ENCODE data around the gene NFE2L3. TPM values are rescaled to one million over a fixed set of nuclear protein-coding genes. Genes with fewer than 3 reads are reported as not detected.

Gene NFE2L3
- total RNA-seq, 1 experiment from 2014 or later = 40.0 TPM

- CTCF ChIA-PET = interaction anchor here (0.5 kb wide), 1 partner anchor 86 kb away, joined by 3 read pairs; no protein-coding TSS in a partner anchor
- Histone ChIP-seq H3K4me3 (ENCODE audit: low read length) (peak overlapping the region; percentile 99), H3K79me2 (ENCODE audit: low read length) (peaks cover 91% of the 10 kb centered on the region), H3F3A (ENCODE audit: low read length, unreplicated experiment) (peaks cover 21% of the 10 kb centered on the region), H3K4me1 (ENCODE audit: insufficient read depth, low read length) (peaks cover 24% of the 10 kb centered on the region), H3K27me3 (ENCODE audit: low read length) (no peaks in the 10 kb centered on the region), H3K9me2 (replicated peaks; ENCODE audit: low read length) (no peaks in the 10 kb centered on the region), H3K36me3 (ENCODE audit: low read depth, low read length) (peaks cover 60% of the 10 kb centered on the region), H3K9ac (ENCODE audit: low read length) (peak overlapping the region; percentile 96), H3K9me3 (ENCODE audit: low read length) (no peaks in the 10 kb centered on the region), H2AFZ (ENCODE audit: low read length) (no peak overlapping the region), H3K4me2 (ENCODE audit: low read length) (peak overlapping the region; percentile 82), H4K20me1 (ENCODE audit: low read length) (peaks cover 72% of the 10 kb centered on the region), H3K27ac (ENCODE audit: low read length) (peak overlapping the region; percentile 78)
- intact Hi-C loops (cut with micrococcal nuclease) = loop anchor here (2.0 to 5.0 kb wide), 3 partner anchors 93 to 968 kb away; partner anchors contain the start of genes HOXA9 and SNX10
- DNase-seq (no peak), ATAC-seq (no peak)
- BruUV-seq (replicated peaks) = no TSS peak
- POLR2A ChIA-PET (ENCODE audit: unreplicated experiment) = interaction anchor here (0.6 to 0.7 kb wide), 4 partner anchors 56 to 976 kb away, joined by 3 to 9 read pairs (median 4); no protein-coding TSS in a partner anchor
- TF ChIP-seq CTCF (conservative IDR thresholded peaks at IDR 0.05; ENCODE audit: low read depth, low read length) (no peak), EZH2 (IDR thresholded peaks at IDR 0.05; ENCODE audit: low read length, unreplicated experiment) (no peak), EZH2phosphoT487 (IDR thresholded peaks at IDR 0.05; ENCODE audit: borderline replicate concordance, low read length) (no peak)
Measured at GRCh38 chr7:26199301-26200037, 47.5 kb downstream of the NFE2L3 start.

- Histone ChIP-seq H3K4me1 (ENCODE audit: insufficient read depth, low read length) (peaks cover 30% of the 10 kb centered on the region), H3K27ac (ENCODE audit: low read length) (peak overlapping the region; percentile 78), H3K9me3 (ENCODE audit: low read length) (no peaks in the 10 kb centered on the region), H3K36me3 (ENCODE audit: low read depth, low read length) (peaks cover 56% of the 10 kb centered on the region), H4K20me1 (ENCODE audit: low read length) (peaks cover 75% of the 10 kb centered on the region), H3K27me3 (ENCODE audit: low read length) (no peaks in the 10 kb centered on the region), H3K4me3 (ENCODE audit: low read length) (peak overlapping the region; percentile 99), H3F3A (ENCODE audit: low read length, unreplicated experiment) (peaks cover 21% of the 10 kb centered on the region), H2AFZ (ENCODE audit: low read length) (no peak overlapping the region), H3K9ac (ENCODE audit: low read length) (peak overlapping the region; percentile 96), H3K4me2 (ENCODE audit: low read length) (peak overlapping the region; percentile 82), H3K9me2 (replicated peaks; ENCODE audit: low read length) (no peaks in the 10 kb centered on the region), H3K79me2 (ENCODE audit: low read length) (peaks cover 91% of the 10 kb centered on the region)
- TF ChIP-seq EZH2 (IDR thresholded peaks at IDR 0.05; ENCODE audit: low read length, unreplicated experiment) = no peak
- TF ChIP-seq EZH2phosphoT487 (IDR thresholded peaks at IDR 0.05; ENCODE audit: borderline replicate concordance, low read length) = no peak
- TF ChIP-seq CTCF (conservative IDR thresholded peaks at IDR 0.05; ENCODE audit: low read depth, low read length) = no peak
- intact Hi-C loops (cut with micrococcal nuclease) = loop anchor here (5.0 kb wide), 2 partner anchors 92 to 967 kb away; partner anchors contain the start of genes HOXA9 and SNX10
- ChIA-PET POLR2A (ENCODE audit: unreplicated experiment) (interaction anchor here (0.6 to 0.7 kb wide), 4 partner anchors 91 to 975 kb away, joined by 3 to 9 read pairs (median 4); no protein-coding TSS in a partner anchor), CTCF (interaction anchor here (0.5 kb wide), 1 partner anchor 85 kb away, joined by 3 read pairs; no protein-coding TSS in a partner anchor)
- BruUV-seq (replicated peaks) = TSS peak; percentile 36
- peak; percentile 38 for DNase-seq
- ATAC-seq = peak; percentile 9; the same call in 1 of the 2 replicates
Measured at GRCh38 chr7:26200038-26200443, 48.0 kb downstream of the NFE2L3 start.
